GM19025 (cell line): ENCODE results near the gene DPT.

Source experiments
- ATAC-seq: cut with Tn5 transposase; IDR thresholded peaks from one replicate; pipeline ENCODE4 v1.9.1; 2021; ENCODE audit warnings: mild to moderate bottlenecking, low read depth, moderate library complexity; ENCODE audit not compliant: unreplicated experiment

DPT gene

DNA sequence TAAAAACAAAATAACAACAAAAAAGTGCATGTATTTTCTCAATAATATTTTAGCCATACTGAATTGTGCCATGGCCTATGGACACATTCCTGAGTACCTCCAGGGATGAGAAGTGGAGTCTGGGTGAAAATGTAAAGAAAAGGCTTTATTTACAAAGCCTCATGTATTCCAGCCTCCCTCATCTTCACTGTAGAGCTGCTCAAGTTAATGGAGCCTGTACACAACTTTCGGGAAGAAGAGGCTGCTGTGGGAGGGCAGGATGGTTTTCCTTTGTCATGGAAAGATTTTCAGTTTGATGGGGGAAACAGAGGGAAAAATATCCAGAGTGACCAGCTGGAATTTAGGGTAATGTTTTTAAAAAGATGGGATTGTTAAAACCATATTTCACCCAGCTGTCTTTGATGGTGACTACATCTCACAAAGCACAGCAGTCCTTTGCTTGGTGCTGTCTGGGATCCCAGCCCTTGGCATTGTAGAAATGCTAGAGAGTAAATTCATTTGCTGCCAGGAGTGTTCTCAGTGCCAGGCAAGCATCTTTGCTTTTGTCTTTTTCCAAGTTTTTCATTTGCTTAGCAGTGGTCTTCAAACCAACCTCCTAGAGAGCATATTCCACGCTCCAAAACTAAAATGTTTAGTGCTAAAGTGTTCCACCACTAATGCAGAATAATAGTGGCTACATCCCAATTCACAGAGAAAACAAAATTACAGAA lies 54.9 kb downstream of the DPT start:
- no peak for ATAC-seq

DNA sequence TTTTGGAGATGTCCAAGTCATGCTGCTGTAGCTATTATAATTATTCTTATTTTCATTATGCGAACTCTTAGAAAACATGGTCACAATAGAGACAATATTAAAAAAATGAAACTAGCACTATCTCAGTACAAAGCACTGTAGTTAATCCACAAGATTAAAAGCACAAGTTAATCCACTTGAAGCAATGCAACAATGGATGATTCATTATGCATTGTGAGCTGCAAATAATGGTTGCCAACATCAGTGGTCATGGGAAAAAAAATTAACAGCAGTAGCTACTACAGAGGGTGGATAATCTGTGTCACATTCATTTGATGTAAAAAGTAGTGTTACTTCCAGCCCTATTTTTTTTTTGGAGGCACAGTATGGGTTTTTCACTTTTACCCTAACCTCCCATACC lies 56.7 kb downstream of the DPT start:
- no peak for ATAC-seq

DNA sequence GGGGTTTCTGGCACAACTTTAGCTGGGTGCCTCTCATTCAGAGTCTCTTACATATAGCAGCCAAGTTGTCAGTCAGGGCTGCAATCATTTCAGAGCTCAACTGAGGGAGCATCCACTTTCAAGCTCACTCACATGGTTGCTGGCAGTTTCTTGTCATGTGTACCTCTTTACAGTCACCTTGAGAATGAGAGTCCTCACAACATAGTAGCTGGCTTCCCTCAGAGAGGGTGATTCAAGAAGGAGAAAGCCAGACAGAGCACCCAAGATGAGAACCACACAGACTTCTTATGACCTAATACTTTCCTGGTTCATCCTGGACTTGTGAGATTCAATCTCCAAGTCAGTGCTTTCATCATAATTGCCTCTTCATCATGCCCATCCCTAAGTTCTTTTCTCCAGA lies 57.2 kb downstream of the DPT start:
- no peak for ATAC-seq

DNA sequence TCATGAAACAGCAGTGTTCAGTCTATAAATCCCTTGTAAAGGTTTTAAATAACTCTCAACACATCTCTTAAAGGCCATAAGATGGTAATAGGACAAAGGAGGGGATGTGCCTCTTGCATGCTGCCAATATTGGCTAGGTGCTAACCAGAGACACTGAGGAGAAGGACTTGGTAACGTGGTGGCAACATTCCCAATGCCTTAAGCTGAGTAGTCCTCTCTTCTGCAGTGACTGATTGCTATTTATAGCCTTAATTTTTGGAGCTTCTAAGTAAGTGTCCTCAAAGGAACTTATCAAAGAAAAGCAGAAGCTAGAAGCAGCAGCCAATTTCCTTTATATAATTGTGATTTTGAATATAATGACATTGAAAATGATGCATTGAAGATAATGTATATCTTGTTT lies 63.0 kb downstream of the DPT start:
- ATAC-seq = no peak

DNA sequence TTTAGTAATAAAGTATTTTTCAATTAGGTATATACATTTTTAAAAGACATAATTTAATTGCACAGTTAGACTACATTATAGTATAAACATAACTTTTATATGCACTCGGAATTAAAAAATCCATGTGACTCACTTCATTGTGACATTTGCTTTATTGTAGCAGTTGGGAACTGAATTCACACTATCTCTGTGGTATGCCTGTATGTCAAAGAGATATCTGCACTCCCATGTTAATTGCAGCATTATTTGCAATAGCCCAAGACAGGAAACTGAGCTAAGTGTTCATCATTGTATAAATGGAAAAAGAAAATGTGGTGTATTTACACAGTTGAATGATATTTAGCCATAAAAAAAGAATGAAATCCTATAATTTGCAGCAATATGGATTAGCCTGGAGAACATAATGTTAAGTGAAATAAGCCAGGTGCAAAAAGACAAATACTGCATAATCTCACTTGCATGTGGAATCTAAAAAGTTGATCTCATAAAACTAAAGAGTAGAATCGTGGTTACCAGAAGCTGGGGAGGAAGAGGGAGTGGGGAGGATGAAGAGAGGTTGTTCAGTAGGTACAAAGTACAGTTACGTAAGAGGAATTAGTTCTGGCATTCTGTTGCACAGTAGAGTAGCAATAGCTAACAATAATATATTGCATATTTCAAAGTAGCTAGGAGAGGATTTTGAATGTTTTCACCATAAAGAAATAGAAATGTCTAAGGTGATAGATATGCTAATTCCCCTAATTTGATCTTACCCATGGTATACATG lies 64.8 kb downstream of the DPT start:
- ATAC-seq = no peak

DNA sequence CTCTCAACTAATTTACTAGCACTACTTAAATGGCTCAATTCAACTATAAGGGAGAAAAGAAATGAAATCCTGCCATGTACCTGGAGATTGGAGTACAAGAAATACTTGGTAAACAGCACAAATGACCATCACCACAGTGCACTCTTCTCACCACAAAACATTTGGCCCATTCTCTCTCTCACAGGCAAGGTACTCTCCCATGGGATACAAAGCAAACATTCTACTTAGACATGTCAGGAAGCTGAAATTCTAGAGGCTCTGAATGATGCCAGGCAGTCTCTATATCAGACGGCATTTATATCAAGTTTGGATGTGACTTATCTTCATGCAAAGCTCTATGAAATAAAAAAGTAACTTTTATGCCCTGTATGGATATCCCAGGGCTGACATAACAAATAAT lies 72.5 kb downstream of the DPT start:
- no peak for ATAC-seq

DNA sequence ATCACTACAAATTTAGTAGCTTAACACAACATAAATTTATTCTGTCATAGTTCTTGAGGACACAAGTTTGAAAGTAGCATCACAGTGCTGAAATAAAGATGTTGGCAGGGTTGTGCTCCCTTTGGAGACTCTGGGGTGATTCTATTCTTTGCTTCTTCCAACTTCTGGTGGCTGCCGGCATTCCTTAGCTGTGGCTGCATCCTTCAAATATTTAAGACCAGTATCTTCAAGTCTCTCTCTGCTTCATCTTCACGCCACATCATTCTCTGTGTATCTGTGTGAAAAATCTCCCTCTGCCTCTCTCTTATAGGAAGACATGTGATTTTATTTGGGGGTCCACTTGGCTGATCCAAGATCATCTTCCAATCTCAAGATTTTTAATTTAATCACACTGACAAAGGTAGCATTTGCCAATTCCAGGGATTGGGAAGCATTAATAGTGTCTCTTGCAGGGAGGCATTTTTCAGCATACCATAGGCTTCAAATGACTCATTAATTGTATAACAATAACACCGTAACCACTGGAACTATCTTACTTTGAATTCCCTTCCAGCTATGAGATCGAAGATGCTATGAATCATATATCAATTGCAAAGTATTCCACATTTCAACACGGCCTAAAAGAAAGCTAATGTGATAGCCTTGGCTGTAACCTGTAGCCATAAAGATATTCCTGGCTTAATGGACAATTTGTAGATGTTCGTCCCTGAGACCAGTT lies 74.6 kb downstream of the DPT start:
- no peak for ATAC-seq

DNA sequence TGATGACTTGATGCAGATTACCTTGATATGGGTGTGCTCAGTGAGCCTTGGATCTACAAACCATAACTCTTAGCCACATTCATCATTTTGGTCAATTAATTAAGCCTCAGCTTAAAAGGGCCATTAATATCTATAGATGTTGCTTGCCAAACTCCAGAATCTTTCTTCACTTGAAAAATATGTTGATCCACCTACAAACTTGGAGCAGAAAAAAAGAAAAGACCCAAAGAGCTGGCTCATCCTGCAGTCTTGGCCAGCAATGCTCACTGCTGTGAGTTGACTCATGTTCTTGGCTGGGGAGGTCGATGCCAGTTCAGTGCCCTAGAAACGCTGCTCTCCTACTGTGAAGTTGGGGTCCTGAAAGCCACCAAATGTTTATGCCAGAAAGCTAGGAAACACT lies 75.4 kb downstream of the DPT start:
- no peak for ATAC-seq

DNA sequence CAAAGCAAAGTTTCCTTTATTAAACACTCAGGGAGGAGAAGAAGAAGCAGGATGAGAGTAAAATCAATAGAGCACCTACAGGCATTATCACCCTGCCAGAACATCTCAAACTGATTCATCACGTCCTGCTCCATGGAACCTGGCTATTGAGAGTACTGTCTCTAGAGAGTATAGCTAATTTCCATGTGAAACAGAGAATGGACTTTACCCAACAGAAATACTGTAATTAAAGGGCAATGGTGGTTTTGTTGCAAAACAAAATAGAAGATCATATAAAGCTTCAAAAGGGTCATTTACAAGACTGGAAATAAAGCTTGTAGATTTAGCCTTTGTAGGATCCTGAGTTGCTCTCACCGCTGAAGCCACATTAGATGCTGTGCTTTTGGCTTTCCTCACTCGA lies 83.3 kb downstream of the DPT start:
- ATAC-seq = no peak
